HepG2 (cell line): ENCODE results near the gene S100P. TPM values are rescaled to one million over a fixed set of nuclear protein-coding genes. Genes with fewer than 3 reads are reported as not detected.

Experiments
- AKAP8 ChIP-seq: sonication (generic); formaldehyde crosslinking; IDR thresholded peaks from 2 replicates; pipeline ENCODE4 v1.5.1; 2020; ENCODE audit warnings: mild to moderate bottlenecking, missing genetic modification reagents
- ATF4 ChIP-seq, 2 experiments: fragments of 450-650 bp in 1 of 2; sonication (generic) in 1 of 2; formaldehyde crosslinking; IDR thresholded peaks; 2 replicates each; pipeline versions ENCODE4 v1.5.0 to v1.8.0; 2020 to 2022; ENCODE audit warnings: mild to moderate bottlenecking in 1 of 2, missing genetic modification reagents in 1 of 2
- BCL6 ChIP-seq: IDR thresholded peaks from 2 replicates; pipeline ENCODE4 v1.6.1; 2016; ENCODE audit warnings: missing genetic modification reagents, missing compliant biosample characterization
- CENPX ChIP-seq: sonication (generic); formaldehyde crosslinking; IDR thresholded peaks from 2 replicates; pipeline ENCODE4 v1.9.0; 2021; ENCODE audit warnings: mild to moderate bottlenecking, missing genetic modification reagents, moderate library complexity
- DMTF1 ChIP-seq: sonication (generic); formaldehyde crosslinking; IDR thresholded peaks from 2 replicates; pipeline ENCODE4 v1.4.0; 2020; ENCODE audit warnings: mild to moderate bottlenecking, missing genetic modification reagents
- ELF4 ChIP-seq: sonication (generic); formaldehyde crosslinking; IDR thresholded peaks from 2 replicates; pipeline ENCODE4 v1.5.0; 2020; ENCODE audit warnings: missing genetic modification reagents, mild to moderate bottlenecking, moderate library complexity, borderline replicate concordance
- ELK4 ChIP-seq: sonication (generic); formaldehyde crosslinking; IDR thresholded peaks from 2 replicates; pipeline ENCODE4 v1.9.0; 2021; ENCODE audit warnings: missing genetic modification reagents, borderline replicate concordance
- EZH2 ChIP-seq: conservative IDR thresholded peaks from 2 replicates; pipeline ENCODE4 v1.6.1; 2012; ENCODE audit warnings: mild to moderate bottlenecking, low read depth, low read length, moderate library complexity
- GLI4 ChIP-seq: sonication (generic); formaldehyde crosslinking; IDR thresholded peaks from 2 replicates; pipeline ENCODE4 v1.5.1; 2020; ENCODE audit warnings: missing genetic modification reagents, mild to moderate bottlenecking, moderate library complexity, borderline replicate concordance
- HMGA1 ChIP-seq: sonication (generic); formaldehyde crosslinking; conservative IDR thresholded peaks from 2 replicates; pipeline ENCODE4 v1.4.0; 2020; ENCODE audit warnings: missing genetic modification reagents
- KAT8 ChIP-seq: IDR thresholded peaks from 2 replicates; pipeline ENCODE4 v1.6.1; 2016; ENCODE audit warnings: missing genetic modification reagents, missing compliant biosample characterization
- KDM1A ChIP-seq: IDR thresholded peaks from 2 replicates; pipeline ENCODE4 v1.6.1; 2016; ENCODE audit warnings: missing compliant biosample characterization
- KMT2B ChIP-seq: IDR thresholded peaks from 2 replicates; pipeline ENCODE4 v1.6.1; 2016; ENCODE audit warnings: missing genetic modification reagents, missing compliant biosample characterization
- MTF2 ChIP-seq: sonication (generic); formaldehyde crosslinking; IDR thresholded peaks from 2 replicates; pipeline ENCODE4 v1.5.0; 2020; ENCODE audit warnings: missing genetic modification reagents, borderline replicate concordance
- NCOA2 ChIP-seq: sonication (generic); formaldehyde crosslinking; IDR thresholded peaks from 2 replicates; pipeline ENCODE4 v1.8.0; 2022; ENCODE audit warnings: inconsistent platforms
- NONO ChIP-seq, 2 experiments: fragments of 450-650 bp in 1 of 2; sonication (generic) in 1 of 2; formaldehyde crosslinking in 1 of 2; IDR thresholded peaks in 1 of 2; conservative IDR thresholded peaks in 1 of 2; 2 replicates each; pipeline versions ENCODE4 v1.6.1 to v1.8.0; 2017 to 2022; ENCODE audit warnings: mild to moderate bottlenecking in 1 of 2, missing genetic modification reagents in 1 of 2, moderate library complexity in 1 of 2
- PAX8 ChIP-seq: sonication (generic); formaldehyde crosslinking; IDR thresholded peaks from 2 replicates; pipeline ENCODE4 v1.8.0; 2022; ENCODE audit warnings: mild to moderate bottlenecking, missing genetic modification reagents, borderline replicate concordance
- PHF20 ChIP-seq: sonication (generic); formaldehyde crosslinking; IDR thresholded peaks from 2 replicates; pipeline ENCODE4 v1.5.0; 2020; ENCODE audit warnings: mild to moderate bottlenecking, missing genetic modification reagents
- RXRB ChIP-seq: IDR thresholded peaks from 2 replicates; pipeline ENCODE4 v1.6.1; 2016; ENCODE audit warnings: borderline replicate concordance, missing genetic modification reagents, missing compliant biosample characterization
- THAP11 ChIP-seq: IDR thresholded peaks from 2 replicates; pipeline ENCODE4 v1.6.1; 2016; ENCODE audit warnings: missing biosample characterization, missing genetic modification reagents
- XRCC5 ChIP-seq: fragments of 200-400 bp; formaldehyde crosslinking; optimal IDR thresholded peaks from 2 replicates; pipeline ENCODE3; 2017; ENCODE audit warnings: mild to moderate bottlenecking, low read length
- YEATS4 ChIP-seq: sonication (generic); formaldehyde crosslinking; IDR thresholded peaks from 2 replicates; pipeline ENCODE4 v1.4.0; 2020; ENCODE audit warnings: missing genetic modification reagents, borderline replicate concordance
- ZMYM3 ChIP-seq: sonication (generic); formaldehyde crosslinking; IDR thresholded peaks from 2 replicates; pipeline ENCODE4 v1.5.1; 2020; ENCODE audit warnings: mild to moderate bottlenecking, missing genetic modification reagents
- ZNF292 ChIP-seq: sonication (generic); formaldehyde crosslinking; IDR thresholded peaks from 2 replicates; pipeline ENCODE4 v1.8.1; 2022; ENCODE audit warnings: mild to moderate bottlenecking, low read depth, missing genetic modification reagents, borderline replicate concordance
- ZNF333 ChIP-seq: sonication (generic); formaldehyde crosslinking; IDR thresholded peaks from 2 replicates; pipeline ENCODE4 v1.4.0; 2020; ENCODE audit warnings: mild to moderate bottlenecking, missing genetic modification reagents, borderline replicate concordance
- ZNF629 ChIP-seq: sonication (generic); formaldehyde crosslinking; conservative IDR thresholded peaks from 2 replicates; pipeline ENCODE4 v1.5.0; 2020; ENCODE audit warnings: missing genetic modification reagents
- ZNF7 ChIP-seq: IDR thresholded peaks from 2 replicates; pipeline ENCODE4 v1.6.1; 2016; ENCODE audit warnings: missing biosample characterization, missing genetic modification reagents
- polyA plus RNA-seq, 8 experiments: library from polyadenylated mRNA; depleted of rRNA in 3 of 8; stranded (reverse) in 7 of 8; unstranded in 1 of 8; fragments of >200 nt; fragmentation: Illumina TruSeq in 4 of 8; extraction: Trizol in 4 of 8; gene quantifications; 2 replicates each; pipeline versions ENCODE4 v1.2.1 to v1.2.3, GENCODE V29; 2011 to 2016; ENCODE audit warnings: low read depth in 4 of 8, missing spikeins in 1 of 8, mixed read lengths in 1 of 8; ENCODE audit not compliant: insufficient read depth in 1 of 8
- total RNA-seq, 5 experiments: library from RNA; depleted of rRNA; stranded (reverse); fragments of >200 nt; fragmentation: Illumina TruSeq; extraction: Trizol; gene quantifications; 2 replicates each; pipeline ENCODE4 v1.2.3, GENCODE V29; 2016; ENCODE audit warnings: low read depth in 1 of 5

Gene S100P
- total and polyA plus RNA-seq, 2 of the 13 experiments (the other 11 are each of a cell fraction or from before 2014, with no cell fraction given) = 278 to 1,649 TPM

- TF ChIP-seq KMT2B (CRISPR knock-in tag) (peak; percentile 71; the same call in 1 of the 2 replicates), PAX8 (CRISPR knock-in tag) (no peak), ELF4 (CRISPR knock-in tag) (no peak), GLI4 (CRISPR knock-in tag) (0 out of 2 replicates have a peak, but pooled peaks have one; percentile 67), THAP11 (CRISPR knock-in tag) (peak; percentile 45; the same call in 1 of the 2 replicates), PHF20 (CRISPR knock-in tag) (0 out of 2 replicates have a peak, but pooled peaks have one; percentile 14), BCL6 (peak; percentile 79), NONO (IDR thresholded peaks at IDR 0.05) (no peak), NONO (CRISPR knock-in tag; conservative IDR thresholded peaks at IDR 0.05) (peak; percentile 64; the same call in 1 of the 2 replicates), XRCC5 (peak; percentile 20), DMTF1 (CRISPR knock-in tag) (no peak), RXRB (CRISPR knock-in tag) (peak; percentile 92), YEATS4 (no peak), ATF4 (CRISPR knock-in tag; IDR thresholded peaks at IDR 0.05) (0 out of 4 replicates have a peak, but pooled peaks of 1 of the 2 experiments have one; percentile 42), ELK4 (CRISPR knock-in tag) (no peak), NCOA2 (CRISPR knock-in tag) (peak; percentile 86), ZNF629 (CRISPR knock-in tag) (no peak; the same call in 1 of the 2 replicates), KDM1A (0 out of 2 replicates have a peak, but pooled peaks have one; percentile 10), CENPX (CRISPR knock-in tag) (no peak), ZNF292 (CRISPR knock-in tag) (no peak; the same call in 1 of the 2 replicates), HMGA1 (CRISPR knock-in tag) (no peak), EZH2 (no peak), MTF2 (CRISPR knock-in tag) (no peak), ZNF333 (CRISPR knock-in tag) (no peak), KAT8 (CRISPR knock-in tag) (peak; percentile 57), ZMYM3 (CRISPR knock-in tag) (peak; percentile 73; the same call in 1 of the 2 replicates), AKAP8 (no peak), ZNF7 (CRISPR knock-in tag) (no peak)
Measured at GRCh38 chr4:6733358-6734164, 39.9 kb downstream of the S100P start (continued).
